Activated T-cell treated with anti-CD3 and anti-CD28 coated beads, Interleukin-2, amount 50 U/mL, for 72 hours (primary cell): Measurements from ENCODE around the gene CDK5R2. TPM values are rescaled to one million over a fixed set of nuclear protein-coding genes. Genes with fewer than 3 reads are reported as not detected.

Experiments used
- ATAC-seq, 2 donors: fragments of 150-1000 bp; cut with Tn5 transposase; replicated peaks in 1 of 2; 2 replicates each; pipeline ENCODE4 v1.10.0; 2021; ENCODE audit warnings: moderate library complexity in 2 of 2, mild to moderate bottlenecking in 1 of 2
- DNase-seq, 2 donors: peaks; one replicate each; pipeline ENCODE4 v3.0.0; 2021 to 2022; ENCODE audit warnings: mixed read lengths in 1 of 2
- H3K27ac Mint-ChIP-seq: one replicate; pipeline ENCODE4 v1.8.0; 2022; ENCODE audit warnings: mild to moderate bottlenecking, moderate library complexity, mixed read lengths
- H3K27me3 Mint-ChIP-seq: one replicate; pipeline ENCODE4 v1.8.0; 2022; ENCODE audit warnings: low read depth, mixed read lengths
- H3K36me3 Mint-ChIP-seq, 2 donors: one replicate each; pipeline ENCODE4 v1.8.0; 2022; ENCODE audit warnings: mixed read lengths in 2 of 2, mild to moderate bottlenecking in 1 of 2; ENCODE audit not compliant: insufficient read depth in 2 of 2
- H3K4me1 Mint-ChIP-seq: one replicate; pipeline ENCODE4 v1.8.0; 2022; ENCODE audit warnings: low read depth, mixed read lengths
- H3K4me3 Mint-ChIP-seq, 2 donors: one replicate each; pipeline ENCODE4 v1.8.0; 2022; ENCODE audit warnings: mild to moderate bottlenecking in 2 of 2, mixed read lengths in 2 of 2, moderate library complexity in 2 of 2
- H3K9me3 Mint-ChIP-seq, 2 donors: one replicate each; pipeline ENCODE4 v1.8.0; 2022; ENCODE audit warnings: mixed read lengths in 2 of 2
- total RNA-seq, 2 donors: library from RNA; stranded (reverse); gene quantifications; one replicate each; pipeline ENCODE4 v1.2.3, GENCODE V29; 2022

Gene CDK5R2
- total RNA-seq, 2 donors from 2014 or later = not detected

DNA sequence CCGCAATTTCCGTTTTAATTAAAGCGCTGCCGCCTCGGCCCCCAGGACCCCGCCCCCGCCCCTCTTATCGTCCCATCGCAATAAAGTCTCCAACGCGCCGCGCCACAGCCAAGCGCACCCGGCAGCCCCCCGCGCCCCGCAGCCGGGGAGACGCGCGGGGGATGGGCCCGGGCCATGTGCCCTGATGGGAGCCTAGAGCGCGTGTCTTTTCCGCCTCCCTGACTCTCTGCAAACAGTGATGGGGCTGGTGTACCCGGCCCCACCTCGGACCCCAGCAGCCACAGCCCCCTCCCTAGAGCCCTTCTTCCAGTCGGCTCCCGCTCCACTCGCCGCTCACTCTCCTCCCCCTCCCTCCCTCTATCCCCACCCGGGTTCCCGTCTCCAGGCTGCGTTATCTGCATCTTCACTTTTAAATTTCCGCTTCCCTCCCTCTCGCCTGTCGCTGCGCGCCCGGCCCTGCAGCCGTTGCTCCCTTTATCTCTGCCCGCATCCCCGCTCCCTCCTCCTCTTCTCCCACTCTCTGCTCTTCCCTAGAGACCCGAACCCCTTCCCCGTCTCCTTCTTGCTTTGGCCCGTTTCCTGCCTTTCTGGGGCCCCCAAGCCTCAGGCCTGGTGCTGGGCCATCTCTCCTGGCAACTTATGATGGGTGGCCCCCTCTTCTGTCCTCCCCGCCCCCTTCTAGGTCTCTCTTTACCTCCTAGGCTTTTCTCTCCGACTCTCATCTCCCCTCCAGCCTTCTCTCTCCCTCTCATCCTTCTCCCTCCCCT lies 26.0 kb downstream of the CDK5R2 start:
- H3K27ac Mint-ChIP-seq = no peak overlapping the region

DNA sequence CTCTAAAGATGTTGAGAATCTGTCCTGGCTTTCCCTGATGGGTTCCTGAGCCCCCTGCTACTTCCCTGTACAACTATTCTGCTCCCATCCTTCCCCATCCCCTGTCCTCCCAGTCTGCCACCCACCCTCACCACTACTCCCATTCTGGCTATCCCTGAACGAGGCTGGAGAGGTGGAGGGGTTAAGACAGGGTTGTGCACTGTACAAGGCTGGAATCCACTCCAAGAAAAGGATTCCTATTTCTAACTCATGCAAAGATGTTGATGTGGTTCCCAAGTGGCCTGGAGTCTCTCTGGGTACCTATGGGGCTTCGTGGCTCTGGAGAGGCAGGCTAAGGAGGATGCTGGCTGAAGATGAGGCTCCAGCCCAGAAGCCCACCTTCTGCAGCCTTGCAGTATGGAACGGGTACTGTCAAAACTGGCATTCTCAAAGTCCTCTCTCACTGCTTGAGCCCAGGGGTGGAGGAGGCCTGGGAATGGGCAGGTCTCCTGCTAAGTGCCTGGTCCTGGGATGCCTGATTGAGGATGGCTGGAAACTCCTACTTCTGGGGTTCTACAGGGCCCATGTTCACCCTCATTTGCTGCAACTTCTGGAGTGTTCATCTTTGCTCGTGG lies 26.8 kb downstream of the CDK5R2 start:
- Mint-ChIP-seq H3K4me1 (peaks cover 14% of the 10 kb centered on the region), H3K4me3 (no peak overlapping the region), H3K36me3 (no peaks in the 10 kb centered on the region), H3K27me3 (peaks cover 88% of the 10 kb centered on the region), H3K27ac (no peak overlapping the region), H3K9me3 (no peaks in the 10 kb centered on the region)
- ATAC-seq = no peak
- no peak for DNase-seq

More for the DNA sequence above, 26.0 kb downstream of the CDK5R2 start:
- H3K36me3 Mint-ChIP-seq = no peaks in the 10 kb centered on the region
- H3K4me1 Mint-ChIP-seq = peaks cover 20% of the 10 kb centered on the region
- H3K27me3 Mint-ChIP-seq = peaks cover 87% of the 10 kb centered on the region
- no peak for DNase-seq
- no peak for ATAC-seq
- peak overlapping the region in 1 of 2 donors; percentile 14 for H3K4me3 Mint-ChIP-seq
- no peaks in the 10 kb centered on the region for H3K9me3 Mint-ChIP-seq

DNA sequence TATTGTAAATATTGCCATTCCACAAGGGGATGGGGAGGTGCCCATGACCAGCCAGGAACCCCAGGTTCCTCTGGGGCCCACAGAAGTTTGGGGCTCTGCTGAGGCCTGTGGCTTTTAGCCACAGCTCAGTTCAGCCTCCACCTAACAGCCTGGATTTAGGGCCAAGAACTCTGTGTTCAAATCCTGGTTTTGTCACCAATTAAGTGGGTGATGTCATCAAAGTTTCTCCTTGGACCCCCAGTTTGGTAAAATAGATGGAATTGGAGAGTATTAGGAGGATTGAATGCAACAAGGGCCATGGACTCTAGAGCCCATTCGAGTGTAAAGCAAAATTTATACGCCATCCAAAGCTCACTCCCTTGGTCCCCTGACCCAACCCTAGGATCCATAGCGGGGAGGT lies 28.7 kb downstream of the CDK5R2 start:
- no peak for ATAC-seq
- H3K4me3 Mint-ChIP-seq = no peak overlapping the region
- H3K36me3 Mint-ChIP-seq = no peaks in the 10 kb centered on the region
- peaks cover 10% of the 10 kb centered on the region for H3K4me1 Mint-ChIP-seq
- H3K9me3 Mint-ChIP-seq = no peaks in the 10 kb centered on the region
- H3K27me3 Mint-ChIP-seq = peaks cover 83% of the 10 kb centered on the region
- no peak overlapping the region for H3K27ac Mint-ChIP-seq
- no peak for DNase-seq

DNA sequence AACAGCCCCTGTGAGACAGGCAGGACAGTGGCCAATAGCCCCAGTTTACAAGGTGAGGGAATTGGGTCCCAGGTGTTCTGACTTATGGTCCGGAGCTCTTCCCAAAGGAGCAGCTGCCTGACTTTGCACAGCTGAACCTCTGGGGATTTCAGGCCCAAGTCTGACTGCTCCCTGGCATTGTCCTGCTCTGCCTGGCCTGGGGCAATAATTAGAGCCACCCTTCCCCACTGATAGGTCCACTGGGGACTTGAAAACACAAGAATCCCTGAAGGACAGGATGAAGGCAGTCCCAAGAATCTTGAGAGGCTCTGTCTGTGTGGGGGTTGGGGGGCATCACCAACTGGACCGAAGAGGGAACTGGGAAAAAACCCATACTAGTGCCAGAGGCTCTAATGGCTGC lies 29.2 kb downstream of the CDK5R2 start:
- no peak for ATAC-seq
- Mint-ChIP-seq H3K36me3 (no peaks in the 10 kb centered on the region), H3K4me1 (peaks cover 6% of the 10 kb centered on the region), H3K27me3 (peaks cover 79% of the 10 kb centered on the region), H3K9me3 (no peaks in the 10 kb centered on the region), H3K4me3 (no peak overlapping the region), H3K27ac (no peak overlapping the region)
- DNase-seq = no peak

DNA sequence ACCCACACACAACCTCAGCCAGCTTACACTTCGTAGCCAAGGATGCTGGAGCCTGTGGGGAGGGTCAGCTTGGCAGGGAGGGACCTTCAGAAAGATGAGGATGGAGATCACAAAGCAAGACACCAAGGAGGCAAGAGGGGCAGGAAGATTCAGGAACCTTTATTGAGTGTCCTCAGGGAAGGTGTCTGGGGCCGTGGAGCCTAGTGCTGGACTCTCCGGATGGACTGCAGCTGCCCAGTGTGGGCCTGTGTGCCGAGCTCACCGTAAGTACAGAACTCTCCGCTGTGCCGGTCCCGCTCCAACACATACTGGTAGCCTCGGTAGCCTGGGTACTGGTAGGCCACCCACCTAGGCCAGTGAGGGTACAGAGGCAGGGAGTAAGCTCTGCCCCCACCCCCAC lies 30.6 kb downstream of the CDK5R2 start:
- H3K4me3 Mint-ChIP-seq = no peak overlapping the region

DNA sequence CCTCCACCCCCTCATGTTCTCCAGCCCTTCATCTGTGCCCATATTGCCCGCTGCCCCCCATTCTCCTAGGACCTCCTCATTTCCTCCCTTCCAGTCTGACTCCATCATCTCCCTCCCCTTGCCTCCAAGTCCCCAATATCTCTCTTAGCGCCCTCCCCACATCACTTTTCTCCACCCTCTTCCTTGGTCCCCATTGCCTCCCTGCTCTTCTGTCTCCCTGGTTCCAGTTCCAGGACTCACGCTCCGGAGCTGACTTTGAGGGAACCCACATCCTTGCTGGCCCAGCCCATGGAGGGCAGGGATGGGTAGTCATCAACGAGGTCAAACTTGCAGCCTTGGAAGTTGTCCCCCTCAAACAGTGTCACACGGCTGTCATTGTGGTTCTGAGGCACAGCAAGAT lies 31.1 kb downstream of the CDK5R2 start:
- Mint-ChIP-seq H3K4me3 (no peak overlapping the region), H3K9me3 (no peaks in the 10 kb centered on the region), H3K27me3 (peaks cover 86% of the 10 kb centered on the region), H3K4me1 (peaks cover 3% of the 10 kb centered on the region), H3K36me3 (no peaks in the 10 kb centered on the region), H3K27ac (no peak overlapping the region)
- DNase-seq (no peak), ATAC-seq (no peak)

More for the DNA sequence above, 30.6 kb downstream of the CDK5R2 start:
- no peak for DNase-seq
- ATAC-seq = no peak
- Mint-ChIP-seq H3K27ac (no peak overlapping the region), H3K36me3 (no peaks in the 10 kb centered on the region), H3K4me1 (no peaks in the 10 kb centered on the region), H3K27me3 (peaks cover 83% of the 10 kb centered on the region), H3K9me3 (no peaks in the 10 kb centered on the region)

DNA sequence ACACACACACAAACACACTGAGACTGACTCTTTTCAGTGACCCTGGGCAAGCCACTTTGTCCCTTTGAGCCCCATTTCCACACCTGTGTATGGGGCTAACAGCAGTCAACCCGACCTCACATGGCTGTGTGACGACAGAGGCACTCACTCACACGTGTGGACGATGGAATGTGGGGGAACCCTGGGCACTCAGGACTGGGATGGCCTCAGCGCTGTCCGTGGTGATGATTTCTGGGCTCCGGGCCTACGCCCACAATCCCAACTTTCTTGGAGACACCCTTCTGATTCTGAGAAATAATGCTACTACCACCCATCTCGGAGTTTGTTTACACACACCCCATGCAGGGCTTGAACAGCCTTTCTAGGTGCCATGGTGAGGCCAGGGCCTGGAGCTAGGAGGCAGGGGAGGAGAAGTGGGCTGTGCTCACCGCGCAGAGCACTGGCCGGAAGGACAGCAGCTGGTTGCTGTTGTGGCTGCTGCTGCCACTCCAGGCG lies 32.3 kb downstream of the CDK5R2 start:
- DNase-seq (no peak), ATAC-seq (no peak)
- Mint-ChIP-seq H3K4me1 (peaks cover 11% of the 10 kb centered on the region), H3K27me3 (peaks cover 84% of the 10 kb centered on the region), H3K36me3 (no peaks in the 10 kb centered on the region), H3K27ac (no peak overlapping the region), H3K9me3 (no peaks in the 10 kb centered on the region), H3K4me3 (no peak overlapping the region)

DNA sequence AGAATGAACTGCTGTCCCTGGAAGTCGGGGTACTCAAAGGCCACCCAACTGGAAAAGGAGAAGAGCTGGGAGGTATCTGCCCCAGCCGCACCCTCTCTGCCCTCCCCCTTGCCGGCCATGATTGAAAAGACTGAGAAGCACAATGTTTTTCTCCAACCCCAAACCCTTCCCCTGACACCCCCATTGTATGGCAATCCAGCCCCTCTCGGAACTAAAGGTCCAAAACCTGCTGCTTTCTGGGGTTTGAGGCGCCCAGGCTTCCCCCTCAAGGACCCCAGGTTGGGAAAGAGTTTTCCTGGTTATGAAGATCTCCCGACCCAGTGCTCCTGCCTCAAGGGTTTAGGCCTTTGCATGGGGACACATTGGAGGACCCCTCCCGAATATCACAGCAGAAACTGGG lies 32.7 kb downstream of the CDK5R2 start:
- ATAC-seq = no peak
- H3K4me1 Mint-ChIP-seq = peaks cover 11% of the 10 kb centered on the region
- no peak overlapping the region for H3K4me3 Mint-ChIP-seq
- H3K36me3 Mint-ChIP-seq = no peaks in the 10 kb centered on the region
- peaks cover 83% of the 10 kb centered on the region for H3K27me3 Mint-ChIP-seq
- no peaks in the 10 kb centered on the region for H3K9me3 Mint-ChIP-seq
- no peak for DNase-seq
- H3K27ac Mint-ChIP-seq = no peak overlapping the region

DNA sequence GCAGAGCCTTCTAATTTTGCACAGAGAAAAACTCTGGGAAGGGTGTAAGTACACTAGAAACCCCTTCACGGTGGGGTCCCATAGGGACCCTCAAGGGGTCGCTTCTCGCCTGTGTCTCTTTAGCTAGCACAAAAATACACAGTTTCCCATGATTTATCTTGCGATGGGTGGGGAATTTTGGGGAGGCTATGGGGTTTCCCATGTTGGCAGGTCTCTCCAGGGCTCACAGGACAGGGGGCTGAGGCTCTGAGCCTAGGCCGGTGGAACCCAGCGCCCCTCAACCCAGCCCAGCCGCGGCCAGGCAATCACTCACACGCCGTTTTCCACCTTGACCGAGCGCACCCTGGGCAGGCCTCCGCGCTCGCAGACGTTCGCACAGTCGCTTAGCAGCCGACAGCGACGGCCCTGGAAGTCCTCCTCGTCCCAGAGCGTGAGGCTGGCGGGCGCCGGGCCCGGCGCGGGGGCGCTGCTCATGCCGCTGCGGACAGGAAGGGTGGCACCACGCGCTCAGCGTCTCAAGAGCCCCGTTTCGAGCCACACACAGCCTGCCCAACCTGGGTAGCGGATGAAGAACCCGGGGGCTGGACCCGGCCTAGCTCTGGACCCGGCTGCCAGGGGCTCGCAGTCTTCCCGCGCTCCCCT lies 33.4 kb downstream of the CDK5R2 start:
- Mint-ChIP-seq H3K27ac (no peak overlapping the region), H3K9me3 (no peaks in the 10 kb centered on the region), H3K27me3 (peaks cover 83% of the 10 kb centered on the region), H3K4me1 (peaks cover 11% of the 10 kb centered on the region), H3K36me3 (no peaks in the 10 kb centered on the region), H3K4me3 (peak overlapping the region in 1 of 2 donors; percentile 42)
- ATAC-seq (peak; percentile 8 to 12), DNase-seq (no peak)

DNA sequence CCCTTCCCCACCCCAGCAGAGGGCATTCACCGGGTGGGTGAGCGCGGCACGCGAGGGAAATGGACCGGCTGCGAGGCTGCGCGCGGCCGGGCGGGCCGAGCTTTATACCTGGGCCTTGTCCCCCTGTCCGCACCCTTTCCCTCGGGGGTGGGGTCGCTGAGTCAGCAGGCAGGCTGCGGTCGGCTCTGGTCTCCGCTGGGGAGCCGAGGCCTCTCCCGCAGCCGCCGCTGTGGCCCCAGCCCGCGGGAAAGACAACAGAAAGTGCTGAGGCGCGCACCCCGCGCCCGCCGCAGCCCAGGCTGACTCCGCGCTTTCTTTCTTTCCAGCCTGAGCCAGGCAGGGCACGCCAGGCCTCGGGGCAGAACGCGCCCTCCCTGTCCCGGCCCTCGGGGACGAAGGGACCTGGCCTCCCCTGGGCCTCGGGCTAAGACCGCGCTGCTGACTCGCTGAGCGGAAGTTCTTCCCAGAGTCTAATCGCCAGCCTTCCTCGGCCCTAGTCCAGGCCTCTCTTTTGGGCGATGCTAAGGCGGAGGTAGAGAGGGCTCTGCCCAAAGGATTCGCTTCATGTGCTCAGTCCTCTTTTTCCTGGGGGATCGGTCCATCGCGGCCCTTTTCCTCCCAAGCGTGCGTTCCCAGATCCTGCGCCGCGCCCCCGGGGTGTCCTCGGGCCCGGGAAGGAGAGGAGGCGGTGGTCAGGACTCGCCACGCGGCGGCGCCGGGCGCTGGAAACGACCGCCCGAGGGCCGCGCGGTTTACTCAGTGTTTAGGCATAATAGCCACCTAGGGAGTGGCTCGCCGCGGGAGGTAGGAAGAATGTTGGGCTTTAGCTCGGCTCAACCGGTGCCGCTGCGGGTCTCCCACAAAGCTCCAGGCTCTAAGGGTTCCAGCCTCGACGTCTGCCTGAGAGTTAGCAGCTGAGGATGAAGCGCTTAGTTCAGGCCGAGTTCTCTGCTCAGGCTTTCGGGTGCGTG lies 34.2 kb downstream of the CDK5R2 start, which contains the start of gene CRYBA2:
Gene CRYBA2 (minus strand): TSS at position 78 of the 971 bp plus-strand sequence. CDS start 246 bp downstream, outside the sequence.
- ATAC-seq = peak; percentile 21 to 35
- Mint-ChIP-seq H3K4me1 (peaks cover 18% of the 10 kb centered on the region), H3K9me3 (no peaks in the 10 kb centered on the region), H3K36me3 (no peaks in the 10 kb centered on the region), H3K27ac (no peak within 1 kb of the TSS), H3K4me3 (peak within 1 kb of the TSS; percentile 50), H3K27me3 (peaks cover 86% of the 10 kb centered on the region)
- no peak for DNase-seq

DNA sequence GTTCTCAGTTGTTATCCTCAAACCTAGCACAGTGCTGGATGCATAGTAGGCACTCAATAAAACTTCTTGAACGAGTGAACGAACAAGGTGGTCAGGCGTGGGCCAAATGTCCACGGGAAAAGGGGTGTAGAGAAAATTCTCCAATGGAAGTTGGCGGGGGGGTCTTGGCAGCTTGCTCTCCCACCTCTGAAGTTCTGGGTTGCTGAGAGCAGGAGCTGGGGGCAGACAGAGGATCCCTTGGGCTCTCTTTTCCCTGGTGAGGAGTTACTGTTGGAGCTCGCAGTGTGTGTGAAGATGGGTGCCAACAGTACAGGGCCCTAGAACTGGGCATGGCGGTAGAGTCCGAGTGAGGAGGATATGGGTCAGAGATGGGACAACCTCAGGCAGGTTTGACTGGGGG lies 36.1 kb downstream of the CDK5R2 start:
- ATAC-seq = peak; percentile 22 to 23
- peaks cover 18% of the 10 kb centered on the region for H3K4me1 Mint-ChIP-seq

DNA sequence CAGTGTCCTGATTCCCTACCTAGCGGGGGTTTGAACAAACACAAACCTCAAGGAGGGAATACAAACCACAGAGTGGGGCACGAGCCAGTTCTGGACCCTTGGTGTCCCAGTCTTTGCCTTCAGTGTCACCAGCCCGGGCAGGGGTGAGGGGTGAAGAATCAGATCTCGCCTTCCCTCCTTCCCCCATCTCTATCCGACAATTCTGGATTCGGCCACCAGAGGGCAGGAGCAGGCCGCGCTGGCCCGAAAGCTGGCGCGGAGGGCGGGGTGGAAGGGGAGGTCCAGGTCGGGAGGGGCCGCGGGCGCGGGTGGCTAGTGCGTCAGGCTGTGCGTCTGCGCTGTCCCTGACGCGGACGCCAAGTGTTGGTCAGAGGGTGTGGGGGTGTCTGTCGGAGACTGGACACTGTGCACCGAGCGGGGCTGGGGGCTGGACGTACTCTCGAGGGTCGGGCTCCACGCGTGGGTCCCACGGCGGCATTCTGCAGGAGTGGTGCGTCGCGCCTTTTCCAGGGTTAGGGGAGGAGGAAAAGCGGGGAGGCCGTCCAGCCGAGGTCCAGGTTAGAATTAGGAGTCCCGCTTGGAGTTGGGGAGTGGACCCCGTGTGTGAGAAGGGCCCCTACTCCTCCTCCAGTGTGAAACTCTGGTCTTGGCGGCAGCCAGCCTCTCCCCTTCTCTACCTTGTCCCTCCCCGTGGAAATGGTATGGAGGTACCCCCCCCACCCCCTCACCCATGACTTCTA lies 36.7 kb downstream of the CDK5R2 start:
- peak; percentile 88 to 89 for DNase-seq
- H3K27me3 Mint-ChIP-seq = peaks cover 74% of the 10 kb centered on the region
- no peaks in the 10 kb centered on the region for H3K36me3 Mint-ChIP-seq
- ATAC-seq = peak; percentile 78 to 79
- H3K27ac Mint-ChIP-seq = no peak overlapping the region
- peaks cover 18% of the 10 kb centered on the region for H3K4me1 Mint-ChIP-seq
- peak overlapping the region; percentile 40 to 45 for H3K4me3 Mint-ChIP-seq
- H3K9me3 Mint-ChIP-seq = no peaks in the 10 kb centered on the region

More for the DNA sequence above, 36.1 kb downstream of the CDK5R2 start:
- H3K9me3 Mint-ChIP-seq = no peaks in the 10 kb centered on the region
- H3K36me3 Mint-ChIP-seq = no peaks in the 10 kb centered on the region
- H3K27ac Mint-ChIP-seq = no peak overlapping the region
- DNase-seq = no peak
- H3K27me3 Mint-ChIP-seq = peaks cover 80% of the 10 kb centered on the region
- peak overlapping the region in 1 of 2 donors; percentile 39 for H3K4me3 Mint-ChIP-seq
